Inflammatory macrophage treated with lipopolysaccharide for 4 hours (primary cell): ENCODE measurements around the gene ARX.

ENCODE experiments used
- DNase-seq: peaks from one replicate; pipeline ENCODE4 v3.0.0-alpha.2; 2020

Gene ARX

GRCh38 chrX:25016361-25016671, 551 bp upstream of the ARX start:
- no peak for DNase-seq

- no peak for DNase-seq
Observed at GRCh38 chrX:25014366-25014838, 1.4 kb downstream of the ARX start.

GRCh38 chrX:25013632-25014365, 2.0 kb downstream of the ARX start:
- no peak for DNase-seq

GRCh38 chrX:25012793-25013631, 2.8 kb downstream of the ARX start:
- peak; percentile 15 for DNase-seq

- no peak for DNase-seq
Observed at GRCh38 chrX:25012433-25012735, 3.4 kb downstream of the ARX start.

- DNase-seq: no peak
Observed at GRCh38 chrX:25011589-25012432, 4.0 kb downstream of the ARX start.

GRCh38 chrX:25010784-25011588, 4.8 kb downstream of the ARX start:
- no peak for DNase-seq

- no peak for DNase-seq
Observed at GRCh38 chrX:25009407-25009806, 6.4 kb downstream of the ARX start.

- no peak for DNase-seq
Observed at GRCh38 chrX:25007059-25008053, 8.4 kb downstream of the ARX start.

- no peak for DNase-seq
Observed at GRCh38 chrX:25006586-25007058, 9.1 kb downstream of the ARX start.

GRCh38 chrX:25005382-25006185, 10.2 kb downstream of the ARX start:
- no peak for DNase-seq

GRCh38 chrX:25005034-25005381, 10.8 kb downstream of the ARX start:
- no peak for DNase-seq

- DNase-seq: no peak
Observed at GRCh38 chrX:25004485-25005032, 11.2 kb downstream of the ARX start.

- DNase-seq: no peak
Observed at GRCh38 chrX:25004040-25004439, 11.7 kb downstream of the ARX start.

GRCh38 chrX:25003066-25003849, 12.5 kb downstream of the ARX start:
- DNase-seq: no peak

GRCh38 chrX:25002661-25003020, 13.1 kb downstream of the ARX start:
- DNase-seq: no peak

GRCh38 chrX:25001808-25002660, 13.7 kb downstream of the ARX start:
- no peak for DNase-seq

GRCh38 chrX:24999511-24999910, 16.3 kb downstream of the ARX start:
- DNase-seq: no peak
